ENCODE data around the gene SLITRK4. TPM values are rescaled to one million over a fixed set of nuclear protein-coding genes. Genes with fewer than 3 reads are reported as not detected.

SLITRK4 gene
- total and polyA plus RNA-seq, 2 of the 4 experiments (the other 2 are of a cell fraction), result not detected

DNA sequence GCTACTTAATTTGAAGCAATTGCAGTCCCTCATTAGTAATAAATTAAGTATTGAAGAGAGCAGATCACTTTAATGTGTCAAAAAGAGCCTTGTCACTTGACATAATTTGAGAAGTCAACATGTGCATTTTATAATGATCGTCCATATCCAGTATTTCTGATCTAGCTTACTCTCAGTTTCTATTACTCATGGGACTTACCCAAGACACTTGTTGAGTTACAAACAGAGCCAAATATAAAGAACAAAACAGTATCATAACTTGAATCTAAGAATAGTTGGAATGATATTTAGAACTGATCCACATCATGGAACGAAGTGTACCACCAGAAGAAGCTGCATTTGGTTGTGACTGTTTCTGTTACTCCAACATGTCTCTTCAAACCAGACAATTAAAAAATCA is 54.7 kb downstream of the SLITRK4 start:
- Histone ChIP-seq H3K18ac (ENCODE audit: low read depth, low read length) (no peak overlapping the region), H3K27me3 (ENCODE audit: control insufficient read depth, insufficient read depth, low read length) (no peaks in the 10 kb centered on the region), H4K91ac (ENCODE audit: insufficient read depth, low read depth, low read length) (no peak overlapping the region), H3K9me1 (ENCODE audit: insufficient read depth, low read length) (no peaks in the 10 kb centered on the region), H2BK5ac (ENCODE audit: low read depth, low read length, poor library complexity, severe bottlenecking) (no peak overlapping the region), H3K36me3 (ENCODE audit: control insufficient read depth, insufficient read depth, low read length) (no peaks in the 10 kb centered on the region), H2AK9ac (replicated peaks; ENCODE audit: low read depth, low read length, poor library complexity) (no peak overlapping the region), H3K9ac (ENCODE audit: low read depth, low read length) (no peak overlapping the region), H4K8ac (ENCODE audit: low read depth in 2 of 2, low read length in 2 of 2) (no peak overlapping the region), H2BK120ac (ENCODE audit: low read depth, low read length) (no peak overlapping the region), H4K5ac (ENCODE audit: low read depth, low read length) (no peak overlapping the region), H3K4me1 (ENCODE audit: control insufficient read depth, insufficient read depth, low read length) (no peaks in the 10 kb centered on the region), H3K4ac (ENCODE audit: low read depth, low read length) (no peak overlapping the region), H2AK5ac (ENCODE audit: low read depth, low read length) (no peak overlapping the region), H3K4me3 (ENCODE audit: insufficient read depth, low read depth, low read length) (no peak overlapping the region), H4K20me1 (ENCODE audit: insufficient read depth, low read length) (no peaks in the 10 kb centered on the region), H3K79me1 (ENCODE audit: low read depth in 1 of 2, low read length in 2 of 2) (no peaks in the 10 kb centered on the region), H3K27ac (ENCODE audit: insufficient read depth, low read length) (no peak overlapping the region), H3K4me2 (ENCODE audit: low read depth, low read length) (no peak overlapping the region), H2AFZ (replicated peaks; ENCODE audit: low read length, poor library complexity) (no peak overlapping the region), H3K23ac (ENCODE audit: low read depth, low read length) (no peak overlapping the region), H3K9me3 (ENCODE audit: control insufficient read depth, insufficient read depth, low read length) (peaks cover 12% of the 10 kb centered on the region), H2BK15ac (ENCODE audit: low read depth, low read length) (no peak overlapping the region), H3K56ac (ENCODE audit: extremely low read depth, insufficient read depth, low read length) (no peak overlapping the region), H2BK20ac (ENCODE audit: low read depth, low read length) (no peak overlapping the region), H3K14ac (replicated peaks; ENCODE audit: low read depth, low read length) (no peak overlapping the region)
- in situ Hi-C loops (cut with MboI; ENCODE audit: low sequenced_read_pairs), result no loop called here
- no TSS peak for BruUV-seq (replicated peaks)
- intact Hi-C loops (cut with micrococcal nuclease), result no loop called here
- WGBS, 2 experiments (ENCODE audit: extremely low coverage in 2 of 2, insufficient read length in 1 of 2), result no CpG with 5 or more reads among the region's 2 CpGs
- dilution Hi-C loops (cut with HindIII; ENCODE audit: low sequenced_read_pairs, unreplicated experiment), result no loop called here
- POLR2A ChIA-PET (ENCODE audit: unreplicated experiment), result no interaction called here
- CTCF ChIA-PET, result no interaction called here
- DNase-seq, result no peak
- TF ChIP-seq CTCF (conservative IDR thresholded peaks at IDR 0.05; ENCODE audit: low read depth, low read length) (no peak), CHD1 (IDR thresholded peaks at IDR 0.05; ENCODE audit: low read depth, low read length) (no peak), MAZ (IDR thresholded peaks at IDR 0.05; ENCODE audit: borderline replicate concordance, low read depth, low read length) (no peak), CEBPB (IDR thresholded peaks at IDR 0.05; ENCODE audit: low read depth, low read length) (no peak), FOS (IDR thresholded peaks at IDR 0.05; ENCODE audit: low read depth, low read length) (no peak), RFX5 (IDR thresholded peaks at IDR 0.05; ENCODE audit: low read depth, low read length) (no peak), MXI1 (IDR thresholded peaks at IDR 0.05; ENCODE audit: borderline replicate concordance, low read depth, low read length) (no peak), POLR2A (IDR thresholded peaks at IDR 0.05; ENCODE audit: low read depth, low read length) (no peak), RCOR1 (IDR thresholded peaks at IDR 0.05; ENCODE audit: insufficient replicate concordance, low read length) (no peak)
- TF ChIP-seq, protein P1, sequence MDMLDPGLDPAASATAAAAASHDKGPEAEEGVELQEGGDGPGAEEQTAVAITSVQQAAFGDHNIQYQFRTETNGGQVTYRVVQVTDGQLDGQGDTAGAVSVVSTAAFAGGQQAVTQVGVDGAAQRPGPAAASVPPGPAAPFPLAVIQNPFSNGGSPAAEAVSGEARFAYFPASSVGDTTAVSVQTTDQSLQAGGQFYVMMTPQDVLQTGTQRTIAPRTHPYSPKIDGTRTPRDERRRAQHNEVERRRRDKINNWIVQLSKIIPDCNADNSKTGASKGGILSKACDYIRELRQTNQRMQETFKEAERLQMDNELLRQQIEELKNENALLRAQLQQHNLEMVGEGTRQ (IDR thresholded peaks at IDR 0.05; ENCODE audit: low read depth, low read length), result no peak
- ATAC-seq (ENCODE audit: low read depth), result no peak

Measured in IMR-90 (cell line).